Activated CD8-positive, alpha-beta T cell treated with anti-CD3 and anti-CD28 coated beads for 36 hours (primary cell): ENCODE measurements around the gene AUH. TPM values are rescaled to one million over a fixed set of nuclear protein-coding genes. Genes with fewer than 3 reads are reported as not detected.
"Not testable (repeated sequence)": the region's sequence is repeated elsewhere in the genome, so short reads cannot be mapped to it uniquely, and the experiment has no call there.

Experiments
- ATAC-seq: fragments of 200-7000 bp; cut with Tn5 transposase; one replicate; pipeline ENCODE4 v1.10.0; 2021; ENCODE audit warnings: mild to moderate bottlenecking, moderate library complexity
- CTCF ChIA-PET: fragments of 350-600 bp; sonication (Branson Sonifier 250); formaldehyde crosslinking; loops from one replicate; lab custom pipeline; 2021; ENCODE audit warnings: antibody characterized with exemption; lab: Charles Lee
- POLR2A ChIA-PET: fragments of 350-600 bp; sonication (Branson Sonifier 250); formaldehyde crosslinking; loops from one replicate; lab custom pipeline; 2021; ENCODE audit warnings: antibody characterized with exemption; lab: Charles Lee
- DNase-seq: peaks from one replicate; pipeline ENCODE4 v3.0.0-alpha.2; 2020
- H3K27ac Mint-ChIP-seq: one replicate; pipeline ENCODE4 v1.8.0; 2021; ENCODE audit warnings: mild to moderate bottlenecking, mixed read lengths
- H3K27me3 Mint-ChIP-seq: one replicate; pipeline ENCODE4 v1.8.0; 2021; ENCODE audit warnings: mixed read lengths
- H3K36me3 Mint-ChIP-seq: one replicate; pipeline ENCODE4 v1.8.0; 2021; ENCODE audit warnings: low read depth, mixed read lengths
- H3K4me1 Mint-ChIP-seq: one replicate; pipeline ENCODE4 v1.8.0; 2021; ENCODE audit warnings: low read depth, mixed read lengths
- H3K4me3 Mint-ChIP-seq: one replicate; pipeline ENCODE4 v1.8.0; 2021; ENCODE audit warnings: mild to moderate bottlenecking, moderate library complexity, mixed read lengths
- H3K9me3 Mint-ChIP-seq: one replicate; pipeline ENCODE4 v1.8.0; 2021; ENCODE audit warnings: mixed read lengths
- intact Hi-C: fragments of 100-400 bp; cut with micrococcal nuclease; formaldehyde crosslinking; loops from one replicate; pipeline ENCODE4 v1.10.0; 2022
- total RNA-seq, 2 experiments: library from RNA; stranded (reverse); gene quantifications; one replicate each; pipeline ENCODE4 v1.2.3, GENCODE V29; 2021
- TF ChIP-seq, protein P1 (sequence below): fragments of 200-600 bp; IDR thresholded peaks from one replicate; pipeline ENCODE4 v1.8.0; 2022; ENCODE audit warnings: antibody characterized with exemption, mild to moderate bottlenecking

Gene AUH
- total RNA-seq, 2 experiments from 2014 or later: 30.8 to 31.1 TPM

DNA sequence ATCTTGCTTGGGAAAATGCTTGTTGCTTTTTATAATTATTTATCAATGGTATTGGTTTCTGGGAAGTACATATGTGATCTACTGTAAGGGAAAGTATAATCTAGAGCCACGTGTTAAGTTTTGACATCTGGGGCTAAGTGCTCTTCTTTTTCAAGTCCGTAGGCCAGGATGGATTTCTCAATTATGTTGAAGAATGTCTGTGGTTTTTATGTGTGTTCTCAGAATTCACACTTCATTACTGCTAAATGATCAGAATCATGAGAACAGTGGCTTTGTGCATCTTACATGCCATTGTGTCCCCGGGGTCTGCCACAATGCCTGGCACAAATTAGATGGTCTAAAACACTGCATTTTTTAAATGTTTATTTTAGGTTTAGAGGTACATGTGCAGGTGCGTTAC lies 14.5 kb upstream of the AUH start:
- no peak for DNase-seq
- H3K36me3 Mint-ChIP-seq: no peaks in the 10 kb centered on the region
- ATAC-seq: peak; percentile 27
- H3K4me1 Mint-ChIP-seq: peaks cover 4% of the 10 kb centered on the region
- H3K9me3 Mint-ChIP-seq: peaks cover 5% of the 10 kb centered on the region
- intact Hi-C loops: no loop called here
- POLR2A ChIA-PET: no interaction called here
- TF ChIP-seq, protein P1, sequence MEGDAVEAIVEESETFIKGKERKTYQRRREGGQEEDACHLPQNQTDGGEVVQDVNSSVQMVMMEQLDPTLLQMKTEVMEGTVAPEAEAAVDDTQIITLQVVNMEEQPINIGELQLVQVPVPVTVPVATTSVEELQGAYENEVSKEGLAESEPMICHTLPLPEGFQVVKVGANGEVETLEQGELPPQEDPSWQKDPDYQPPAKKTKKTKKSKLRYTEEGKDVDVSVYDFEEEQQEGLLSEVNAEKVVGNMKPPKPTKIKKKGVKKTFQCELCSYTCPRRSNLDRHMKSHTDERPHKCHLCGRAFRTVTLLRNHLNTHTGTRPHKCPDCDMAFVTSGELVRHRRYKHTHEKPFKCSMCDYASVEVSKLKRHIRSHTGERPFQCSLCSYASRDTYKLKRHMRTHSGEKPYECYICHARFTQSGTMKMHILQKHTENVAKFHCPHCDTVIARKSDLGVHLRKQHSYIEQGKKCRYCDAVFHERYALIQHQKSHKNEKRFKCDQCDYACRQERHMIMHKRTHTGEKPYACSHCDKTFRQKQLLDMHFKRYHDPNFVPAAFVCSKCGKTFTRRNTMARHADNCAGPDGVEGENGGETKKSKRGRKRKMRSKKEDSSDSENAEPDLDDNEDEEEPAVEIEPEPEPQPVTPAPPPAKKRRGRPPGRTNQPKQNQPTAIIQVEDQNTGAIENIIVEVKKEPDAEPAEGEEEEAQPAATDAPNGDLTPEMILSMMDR: no peak
- H3K27ac Mint-ChIP-seq: no peak overlapping the region
- peaks cover 8% of the 10 kb centered on the region for H3K27me3 Mint-ChIP-seq
- CTCF ChIA-PET: no interaction called here
- no peak overlapping the region for H3K4me3 Mint-ChIP-seq

- H3K4me3 Mint-ChIP-seq: no peak overlapping the region
- POLR2A ChIA-PET: no interaction called here
- no peak overlapping the region for H3K27ac Mint-ChIP-seq
- no peaks in the 10 kb centered on the region for H3K36me3 Mint-ChIP-seq
- TF ChIP-seq, protein P1: no peak
- DNase-seq (no peak), ATAC-seq (no peak)
- intact Hi-C loops: no loop called here
- H3K9me3 Mint-ChIP-seq: peaks cover 5% of the 10 kb centered on the region
- peaks cover 4% of the 10 kb centered on the region for H3K4me1 Mint-ChIP-seq
- CTCF ChIA-PET: no interaction called here
- H3K27me3 Mint-ChIP-seq: peaks cover 4% of the 10 kb centered on the region
These were observed 13.2 kb upstream of the AUH start for GRCh38 chr9:91374939-91375338.

DNA sequence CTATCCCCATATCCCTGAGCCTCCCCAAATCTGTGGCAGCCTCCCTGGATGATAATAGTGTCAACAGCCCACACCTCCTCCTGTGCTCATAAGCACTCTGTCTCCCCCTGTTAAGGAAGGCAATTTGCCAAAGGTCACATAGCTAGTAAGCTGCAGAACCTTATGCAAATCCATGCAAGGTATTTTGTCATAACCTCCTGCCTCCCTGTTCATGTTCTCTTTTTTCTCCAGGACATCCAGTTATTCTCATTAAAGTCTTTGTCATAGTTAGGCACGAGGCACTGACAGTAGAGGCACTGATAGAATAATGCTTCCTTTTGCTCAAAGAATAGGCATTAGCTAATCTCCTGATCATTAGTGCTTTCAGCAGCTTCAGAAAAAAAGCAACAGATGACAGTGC lies 10.2 kb upstream of the AUH start:
- Mint-ChIP-seq H3K36me3 (no peaks in the 10 kb centered on the region), H3K27me3 (peaks cover 10% of the 10 kb centered on the region), H3K9me3 (no peaks in the 10 kb centered on the region), H3K4me1 (peaks cover 4% of the 10 kb centered on the region), H3K27ac (no peak overlapping the region), H3K4me3 (no peak overlapping the region)
- ATAC-seq (no peak), DNase-seq (no peak)
- ChIA-PET POLR2A (interaction anchor here (1.0 kb wide), 1 partner anchor 330 kb away, joined by 3 read pairs; no protein-coding TSS in a partner anchor), CTCF (interaction anchor here (0.9 kb wide), 1 partner anchor 53 kb away, joined by 3 read pairs; no protein-coding TSS in a partner anchor)
- TF ChIP-seq, protein P1: no peak
- intact Hi-C loops: no loop called here

DNA sequence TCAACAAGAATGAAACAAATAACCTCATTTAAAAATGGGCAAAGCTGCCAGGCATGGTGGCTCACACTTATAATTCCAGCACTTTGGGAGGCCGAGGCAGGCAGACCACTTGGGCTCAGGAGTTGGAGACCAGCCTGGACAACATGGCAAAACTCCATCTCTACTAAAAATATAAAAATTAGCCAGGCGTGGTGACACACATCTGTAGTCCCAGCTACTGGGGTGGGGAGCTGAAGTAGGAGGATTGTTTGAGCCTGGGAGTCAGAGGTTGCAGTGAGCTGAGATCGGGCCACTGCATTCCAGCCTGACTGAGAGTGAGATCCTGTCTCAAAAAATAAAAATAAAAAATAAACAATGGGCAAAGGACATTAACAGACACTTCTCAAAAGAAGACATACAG lies 8.3 kb upstream of the AUH start:
- H3K4me1 Mint-ChIP-seq, H3K36me3 Mint-ChIP-seq, DNase-seq, H3K27ac Mint-ChIP-seq, ATAC-seq, H3K4me3 Mint-ChIP-seq, H3K9me3 Mint-ChIP-seq, H3K27me3 Mint-ChIP-seq, CTCF ChIA-PET, intact Hi-C loops: not testable (repeated sequence)
- POLR2A ChIA-PET: interaction anchor here (1.3 kb wide), 1 partner anchor 9 kb away, joined by 3 read pairs; no protein-coding TSS in a partner anchor

DNA sequence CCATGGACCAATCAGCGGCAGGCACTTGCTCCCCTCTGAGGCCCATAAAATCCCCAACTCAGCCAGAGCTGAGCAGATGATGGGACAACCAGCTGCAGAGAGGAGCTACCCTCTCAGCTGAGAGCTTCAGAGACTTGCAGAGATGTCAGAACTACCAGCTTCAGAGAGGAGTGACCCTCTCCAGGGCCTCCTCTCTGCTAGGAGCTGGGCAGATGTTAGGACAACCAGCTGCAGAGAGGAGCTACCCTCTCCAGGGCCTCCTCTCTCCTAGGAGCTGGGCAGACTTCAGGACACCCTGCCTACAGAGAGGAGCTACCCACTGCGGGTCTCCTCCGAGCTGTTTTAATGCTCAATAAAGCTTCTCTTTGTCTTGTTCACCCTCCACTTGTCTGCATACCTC lies 3.0 kb upstream of the AUH start:
- POLR2A ChIA-PET: interaction anchor here (0.5 kb wide), 1 partner anchor 32 kb away, joined by 3 read pairs; no protein-coding TSS in a partner anchor
- no peak for ATAC-seq
- intact Hi-C loops: no loop called here

More for the DNA sequence above, 3.0 kb upstream of the AUH start:
- no peak for DNase-seq
- Mint-ChIP-seq H3K9me3 (no peaks in the 10 kb centered on the region), H3K4me1 (peaks cover 14% of the 10 kb centered on the region), H3K4me3 (no peak overlapping the region), H3K27me3 (peaks cover 7% of the 10 kb centered on the region), H3K36me3 (peaks cover 12% of the 10 kb centered on the region), H3K27ac (no peak overlapping the region)
- CTCF ChIA-PET: interaction anchor here (1.1 kb wide), 1 partner anchor 62 kb away, joined by 3 read pairs; no protein-coding TSS in a partner anchor
- TF ChIP-seq, protein P1: no peak
